H1 (cell line): ENCODE results near the gene STX12. TPM values are rescaled to one million over a fixed set of nuclear protein-coding genes. Genes with fewer than 3 reads are reported as not detected.

Experiments
- CTCF ChIA-PET: fragments of 300-600 bp; sonication (Branson Sonifier 250); formaldehyde crosslinking; loops from one replicate; lab custom pipeline; 2021; ENCODE audit not compliant: partially characterized antibody; lab: Charles Lee
- POLR2A ChIA-PET: fragments of 300-600 bp; sonication (Branson Sonifier 250); formaldehyde crosslinking; loops from one replicate; lab custom pipeline; 2021; ENCODE audit warnings: inconsistent platforms; ENCODE audit not compliant: partially characterized antibody; lab: Charles Lee
- DNase-seq, 2 experiments: peaks; one replicate each; pipeline versions ENCODE4 v3.0.0 to v3.0.0-alpha.2; 2010 to 2022; ENCODE audit warnings: low spot score in 2 of 2, low read depth in 1 of 2, mixed read lengths in 1 of 2
- FAIRE-seq: peaks from 2 replicates; lab custom pipeline; 2011; peaks lifted over from hg19 to GRCh38; lab: Jason Lieb, UNC
- H2AFZ ChIP-seq: 2 replicates; pipeline ENCODE4 v1.8.1; 2012; ENCODE audit warnings: low read length, inconsistent platforms
- H2AK5ac ChIP-seq: 2 replicates; pipeline ENCODE4 v1.6.1; 2013; ENCODE audit warnings: low read depth, low read length
- H2BK120ac ChIP-seq: replicated peaks from 2 replicates; pipeline ENCODE3; 2013; ENCODE audit warnings: low read depth, low read length, inconsistent platforms
- H2BK12ac ChIP-seq: 2 replicates; pipeline ENCODE4 v1.6.1; 2013; ENCODE audit warnings: low read depth, low read length
- H2BK15ac ChIP-seq: 2 replicates; pipeline ENCODE4 v1.6.1; 2013; ENCODE audit warnings: low read length
- H2BK20ac ChIP-seq: 2 replicates; pipeline ENCODE4 v1.6.1; 2013; ENCODE audit warnings: low read length
- H2BK5ac ChIP-seq: 2 replicates; pipeline ENCODE4 v1.6.1; 2013; ENCODE audit warnings: low read depth, low read length
- H3K14ac ChIP-seq: 2 replicates; pipeline ENCODE4 v1.6.1; 2013; ENCODE audit warnings: inconsistent platforms; ENCODE audit not compliant: insufficient read length
- H3K18ac ChIP-seq: 2 replicates; pipeline ENCODE4 v1.6.1; 2013; ENCODE audit warnings: low read length; ENCODE audit errors: extremely low read depth
- H3K23ac ChIP-seq: 2 replicates; pipeline ENCODE4 v1.6.1; 2013; ENCODE audit warnings: inconsistent platforms; ENCODE audit not compliant: insufficient read length
- H3K23me2 ChIP-seq: 2 replicates; pipeline ENCODE4 v1.6.1; 2013; ENCODE audit warnings: low read depth, low read length
- H3K27ac ChIP-seq: 2 replicates; pipeline ENCODE4 v1.6.1; 2011; ENCODE audit warnings: low read depth, low read length, inconsistent platforms
- H3K27me3 ChIP-seq, 4 experiments: replicated peaks in 1 of 4; 1 replicate in 1 of 4; 2 replicates in 3 of 4; pipeline versions ENCODE4 v1.6.1 to v1.8.1; 2011 to 2013; ENCODE audit warnings: low read length in 3 of 4, mild to moderate bottlenecking in 3 of 4, inconsistent platforms in 2 of 4, mixed read lengths in 2 of 4, moderate library complexity in 1 of 4; ENCODE audit not compliant: control insufficient read depth in 3 of 4, insufficient read depth in 3 of 4; ENCODE audit errors: extremely low read depth in 1 of 4
- H3K36me3 ChIP-seq, 4 experiments: 2 replicates each; pipeline versions ENCODE4 v1.6.1 to v1.8.1; 2011 to 2013; ENCODE audit warnings: mild to moderate bottlenecking in 4 of 4, low read length in 3 of 4, moderate library complexity in 2 of 4, control low read depth in 1 of 4, inconsistent platforms in 1 of 4; ENCODE audit not compliant: insufficient read depth in 4 of 4, control insufficient read depth in 2 of 4
- H3K4ac ChIP-seq: replicated peaks from 2 replicates; pipeline ENCODE3; 2013; ENCODE audit warnings: low read length, low read depth, mixed read lengths, inconsistent platforms; ENCODE audit not compliant: insufficient read length
- H3K4me1 ChIP-seq, 4 experiments: replicated peaks in 1 of 4; 1 replicate in 1 of 4; 2 replicates in 3 of 4; pipeline versions ENCODE4 v1.6.1 to v1.8.1; 2011 to 2013; ENCODE audit warnings: low read length in 3 of 4, inconsistent platforms in 2 of 4, mixed read lengths in 1 of 4; ENCODE audit not compliant: insufficient read depth in 4 of 4, control insufficient read depth in 3 of 4
- H3K4me2 ChIP-seq, 2 experiments: 2 replicates each; pipeline versions ENCODE4 v1.6.1 to v1.8.1; 2011 to 2013; ENCODE audit warnings: low read depth in 2 of 2, low read length in 2 of 2, control low read depth in 1 of 2, inconsistent platforms in 1 of 2, mild to moderate bottlenecking in 1 of 2; ENCODE audit not compliant: insufficient read depth in 1 of 2
- H3K4me3 ChIP-seq, 4 experiments: fragments of 200-600, 300-600 bp in 1 of 4; sonication (generic), shearing (Covaris generic), sonication (Bioruptor Twin) in 1 of 4; 2 replicates each; pipeline versions ENCODE4 v1.5.1 to v1.8.1; 2011 to 2016; ENCODE audit warnings: low read length in 4 of 4, low read depth in 3 of 4, control low read depth in 2 of 4, inconsistent platforms in 2 of 4, mild to moderate bottlenecking in 2 of 4, mixed read lengths in 1 of 4, moderate library complexity in 1 of 4; ENCODE audit not compliant: insufficient read depth in 2 of 4; ENCODE audit errors: extremely low read depth in 1 of 4
- H3K56ac ChIP-seq: replicated peaks from 2 replicates; pipeline ENCODE3; 2013; ENCODE audit warnings: low read depth, mild to moderate bottlenecking, mixed read lengths, low read length, inconsistent platforms; ENCODE audit not compliant: insufficient read length
- H3K79me1 ChIP-seq: 2 replicates; pipeline ENCODE4 v1.6.1; 2013; ENCODE audit warnings: low read depth, low read length, control low read depth
- H3K79me2 ChIP-seq, 2 experiments: 2 replicates each; pipeline versions ENCODE4 v1.6.1 to v1.8.1; 2012 to 2013; ENCODE audit warnings: low read length in 2 of 2, mild to moderate bottlenecking in 2 of 2, inconsistent platforms in 1 of 2; ENCODE audit not compliant: insufficient read depth in 2 of 2, control insufficient read depth in 1 of 2
- H3K9ac ChIP-seq, 4 experiments: replicated peaks in 1 of 4; 1 replicate in 1 of 4; 2 replicates in 3 of 4; pipeline versions ENCODE4 v1.6.1 to v1.8.1; 2011 to 2013; ENCODE audit warnings: low read depth in 3 of 4, low read length in 3 of 4, control low read depth in 2 of 4, mild to moderate bottlenecking in 2 of 4, moderate library complexity in 2 of 4, inconsistent platforms in 1 of 4; ENCODE audit errors: extremely low read depth in 1 of 4
- H3K9me3 ChIP-seq, 2 experiments: 2 replicates each; pipeline versions ENCODE4 v1.6.1 to v1.8.1; 2012 to 2013; ENCODE audit warnings: mild to moderate bottlenecking in 2 of 2, moderate library complexity in 2 of 2, control low read depth in 1 of 2, inconsistent platforms in 1 of 2, low read depth in 1 of 2, low read length in 1 of 2, mixed read lengths in 1 of 2; ENCODE audit not compliant: insufficient read depth in 2 of 2
- H4K20me1 ChIP-seq, 2 experiments: replicated peaks in 1 of 2; 2 replicates each; pipeline versions ENCODE3 to v1.8.1; 2011 to 2013; ENCODE audit warnings: inconsistent platforms in 2 of 2, low read length in 2 of 2, mild to moderate bottlenecking in 1 of 2; ENCODE audit not compliant: insufficient read depth in 2 of 2, control insufficient read depth in 1 of 2
- H4K5ac ChIP-seq: 2 replicates; pipeline ENCODE4 v1.6.1; 2013; ENCODE audit warnings: low read length, low read depth, mixed read lengths, inconsistent platforms; ENCODE audit not compliant: insufficient read length
- H4K8ac ChIP-seq: 2 replicates; pipeline ENCODE4 v1.8.0; 2013; ENCODE audit warnings: mild to moderate bottlenecking, moderate library complexity, low read length, inconsistent platforms; ENCODE audit not compliant: insufficient read depth; ENCODE audit errors: extremely low read depth
- H4K91ac ChIP-seq: replicated peaks from 2 replicates; pipeline ENCODE3; 2013; ENCODE audit warnings: low read length, mixed read lengths, inconsistent platforms; ENCODE audit not compliant: insufficient read length
- JUND ChIP-seq: IDR thresholded peaks from 2 replicates; pipeline ENCODE4 v1.6.1; 2011; ENCODE audit warnings: mild to moderate bottlenecking, improper control_type of control experiment, low read length
- RBBP5 ChIP-seq: IDR thresholded peaks from 2 replicates; pipeline ENCODE4 v1.7.1; 2012; ENCODE audit warnings: low read depth, mild to moderate bottlenecking, inconsistent platforms, low read length, moderate library complexity, borderline replicate concordance
- WGBS, 2 experiments: shearing (Covaris generic) in 1 of 2; methylation state at CpG; one replicate each; pipeline versions ENCODE4 v1.1.6 to v1.1.7; 2013 to 2015; ENCODE audit warnings: low lambda C conversion rate in 2 of 2, mixed read lengths in 2 of 2, inconsistent platforms in 1 of 2, low coverage in 1 of 2, missing lambda C conversion rate in 1 of 2; ENCODE audit not compliant: insufficient replicate concordance in 2 of 2, insufficient coverage in 1 of 2, insufficient read length in 1 of 2; ENCODE audit errors: extremely low coverage in 1 of 2, missing lambda C conversion rate in 1 of 2; 5-methylcytosine and 5-hydroxymethylcytosine counted together
- polyA plus RNA-seq, 7 experiments: library from polyadenylated mRNA; depleted of rRNA in 3 of 7; stranded (reverse) in 5 of 7; unstranded in 2 of 7; fragments of >200 nt in 5 of 7; fragments of 200-250 nt in 2 of 7; gene quantifications; 1 replicate in 5 of 7; 2 replicates in 1 of 7; 4 replicates in 1 of 7; pipeline versions ENCODE4 v1.2.1 to v1.2.3, GENCODE V29; 2011 to 2013; ENCODE audit warnings: missing spikeins in 2 of 7, mixed read lengths in 2 of 7
- total RNA-seq: library from RNA; stranded (reverse); fragmentation: NEBNext Ultra II Directional; extraction: Animal tissue kit (Norgen Biotek cat#: 25700); gene quantifications from 2 replicates; pipeline ENCODE4 v1.2.1, GENCODE V29; 2021

The STX12 gene
- total and polyA plus RNA-seq, 2 of the 8 experiments (the other 6 are each of a cell fraction or from before 2014, with no cell fraction given) = 3.7 to 11.0 TPM

DNA sequence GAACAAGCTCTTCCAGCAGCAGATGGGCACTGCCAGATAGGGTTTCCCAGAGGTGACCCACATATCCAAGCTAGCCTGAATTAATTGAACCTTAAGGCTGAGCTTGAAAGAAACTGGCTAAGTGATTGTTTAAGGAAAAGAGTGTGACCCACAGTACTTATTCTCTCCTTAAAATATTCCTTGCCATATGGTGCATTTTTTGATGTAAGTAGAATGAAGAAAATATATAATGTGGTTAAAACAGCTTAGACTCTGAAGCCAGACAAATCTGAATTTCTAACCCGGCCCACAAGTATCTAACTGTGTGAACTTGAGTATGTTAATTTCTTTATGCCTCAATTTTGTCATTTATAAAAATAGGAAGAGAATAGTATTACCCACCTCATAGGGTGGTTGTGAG is 62.5 kb downstream of the STX12 start:
- Histone ChIP-seq H3K4me3 (no peak overlapping the region), H3K4me1 (no peaks in the 10 kb centered on the region; a peak in 1 of 7 replicates), H3K23ac (no peak overlapping the region), H4K20me1 (no peaks in the 10 kb centered on the region), H3K27ac (no peak overlapping the region), H2BK15ac (no peak overlapping the region), H3K4me2 (no peak overlapping the region), H3K9me3 (no peaks in the 10 kb centered on the region), H3K27me3 (no peaks in the 10 kb centered on the region), H2BK12ac (no peak overlapping the region), H3K4ac (no peak overlapping the region), H3K79me2 (peaks cover 17 to 62% of the 10 kb centered on the region in 2 experiments), H2AK5ac (no peak overlapping the region), H4K5ac (no peak overlapping the region), H3K79me1 (peaks cover 2% of the 10 kb centered on the region; the same call in 1 of the 2 replicates), H2BK120ac (no peak overlapping the region), H2AFZ (no peak overlapping the region), H3K56ac (no peak overlapping the region), H3K9ac (no peak overlapping the region), H4K8ac (no peak overlapping the region), H4K91ac (no peak overlapping the region), H3K36me3 (peaks cover 6 to 43% (median 20%) of the 10 kb centered on the region in 4 experiments; a peak in 6 of 8 replicates), H3K18ac (no peak overlapping the region), H3K23me2 (0 out of 2 replicates have a peak, but pooled peaks cover 2% of the 10 kb centered on the region), H2BK20ac (no peak overlapping the region), H3K14ac (no peak overlapping the region), H2BK5ac (no peak overlapping the region)
- TF ChIP-seq RBBP5 (no peak), JUND (no peak)
- no peak for FAIRE-seq
- CTCF ChIA-PET = interaction anchor here (1.3 to 1.7 kb wide), 2 partner anchors 42 to 228 kb away, joined by 3 read pairs; no protein-coding TSS in a partner anchor
- POLR2A ChIA-PET = interaction anchor here (0.7 to 1.9 kb wide), 4 partner anchors 102 to 125 kb away, joined by 3 to 5 read pairs (median 3); partner anchors contain the start of genes FAM76A and XKR8
- DNase-seq = no peak
- 79% methylated on average over 1 of the region's 1 CpG; no CpG with 5 or more reads in 1 of the 2 experiments for WGBS, 2 experiments
